8988T (cell line): ENCODE data around the gene LAMP5.

ENCODE experiments used
- DNase-seq: peaks from one replicate; pipeline ENCODE4 v3.0.0; 2011

Gene LAMP5

GRCh38 chr20:9543214-9543613, 28.8 kb downstream of the LAMP5 start:
- DNase-seq = no peak

- no peak for DNase-seq
Observed at GRCh38 chr20:9550283-9550682, 35.9 kb downstream of the LAMP5 start.

- DNase-seq = no peak
Observed at GRCh38 chr20:9550871-9551270, 36.5 kb downstream of the LAMP5 start.

- DNase-seq = no peak
Observed at GRCh38 chr20:9551808-9552550, 37.6 kb downstream of the LAMP5 start.

GRCh38 chr20:9555781-9556180, 41.4 kb downstream of the LAMP5 start:
- DNase-seq = no peak

GRCh38 chr20:9557411-9557810, 43.0 kb downstream of the LAMP5 start:
- no peak for DNase-seq

GRCh38 chr20:9565910-9566550, 51.6 kb downstream of the LAMP5 start:
- DNase-seq = no peak

GRCh38 chr20:9566977-9567376, 52.6 kb downstream of the LAMP5 start:
- no peak for DNase-seq

GRCh38 chr20:9570612-9571011, 56.2 kb downstream of the LAMP5 start:
- DNase-seq = no peak

GRCh38 chr20:9571783-9572182, 57.4 kb downstream of the LAMP5 start:
- no peak for DNase-seq

GRCh38 chr20:9572670-9573069, 58.3 kb downstream of the LAMP5 start:
- no peak for DNase-seq

GRCh38 chr20:9573335-9574151, 59.2 kb downstream of the LAMP5 start:
- DNase-seq = no peak

GRCh38 chr20:9574181-9574580, 59.8 kb downstream of the LAMP5 start:
- DNase-seq = no peak

GRCh38 chr20:9574776-9575175, 60.4 kb downstream of the LAMP5 start:
- DNase-seq = no peak

GRCh38 chr20:9575836-9576235, 61.4 kb downstream of the LAMP5 start:
- no peak for DNase-seq

GRCh38 chr20:9576695-9577094, 62.3 kb downstream of the LAMP5 start:
- DNase-seq = no peak

GRCh38 chr20:9577397-9577796, 63.0 kb downstream of the LAMP5 start:
- no peak for DNase-seq

- no peak for DNase-seq
Observed at GRCh38 chr20:9578594-9578993, 64.2 kb downstream of the LAMP5 start.
